Measurements from ENCODE around the gene BRF1.
A peak's percentile ranks its signal among the peaks of the same experiment; 100 is the strongest.

Gene BRF1

DNA sequence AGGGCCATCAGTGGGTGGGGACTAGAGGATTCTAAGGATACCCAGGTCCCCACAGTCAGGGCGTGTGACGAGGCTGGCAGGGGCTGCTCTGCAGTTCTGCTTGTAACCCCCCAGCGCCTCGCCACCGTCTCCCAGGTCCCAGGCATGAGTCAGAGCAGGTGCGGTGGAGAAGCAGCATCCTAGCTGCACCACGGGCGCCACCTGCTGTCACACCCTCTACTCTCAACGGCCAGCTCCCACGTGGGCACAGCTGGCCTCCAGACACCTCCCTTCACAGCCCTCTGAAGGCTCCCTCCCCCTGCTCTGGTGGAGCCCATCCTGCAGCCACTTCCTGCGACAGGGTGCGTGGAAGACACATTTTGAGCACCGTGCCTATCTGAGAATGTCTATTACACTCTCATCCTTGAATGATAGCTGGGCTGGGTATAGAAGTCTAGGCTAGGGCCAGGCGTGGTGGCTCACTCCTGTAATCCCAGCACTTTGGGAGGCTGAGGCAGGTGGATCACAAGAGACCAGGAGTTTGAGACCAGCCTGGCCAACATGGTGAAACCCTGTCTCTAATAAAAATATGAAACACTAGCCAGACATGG is 112.8 kb downstream of the BRF1 start:
- DNase-seq: peak; percentile 47

DNA sequence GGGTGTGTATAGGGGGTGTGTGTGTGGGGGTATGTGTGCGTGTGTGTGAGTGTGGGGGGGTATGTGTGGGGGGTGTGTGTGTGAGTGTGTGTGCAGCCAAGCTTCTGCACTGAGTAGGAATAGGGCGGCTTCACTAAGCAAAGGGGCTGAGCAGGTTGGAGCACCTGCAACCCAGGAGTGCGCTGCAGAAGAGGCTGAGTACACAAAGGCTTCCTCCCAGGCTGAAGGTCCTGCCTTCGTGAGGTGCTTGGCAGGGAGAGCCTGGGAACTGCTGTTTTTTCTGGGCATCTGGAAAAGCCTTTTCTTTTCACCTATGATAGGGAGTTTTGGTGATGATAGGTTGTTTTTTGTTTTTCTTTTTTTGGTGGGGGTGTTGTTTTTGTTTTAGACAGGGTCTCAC is 113.7 kb downstream of the BRF1 start:
- no peak for DNase-seq

DNA sequence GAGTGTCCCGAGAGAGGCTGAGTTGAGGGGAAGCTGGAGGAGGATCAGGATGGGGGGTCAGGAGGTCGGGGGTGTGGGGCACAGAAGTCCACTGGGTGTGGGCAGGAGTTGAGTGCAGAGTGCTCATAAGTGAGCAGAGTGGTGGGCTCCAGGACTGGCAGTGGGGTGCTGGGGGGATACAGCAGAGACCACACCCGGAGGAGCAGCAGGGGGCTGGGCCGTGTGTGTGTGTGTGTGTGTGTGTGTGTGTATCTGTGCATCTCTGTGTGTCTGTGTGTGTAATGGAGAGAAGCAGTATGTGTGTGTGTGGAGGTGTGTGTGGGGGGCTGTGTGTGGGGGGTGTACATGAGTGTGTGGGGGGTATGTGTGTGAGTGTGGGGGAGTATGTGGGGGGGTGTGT is 114.8 kb downstream of the BRF1 start:
- no peak for DNase-seq

DNA sequence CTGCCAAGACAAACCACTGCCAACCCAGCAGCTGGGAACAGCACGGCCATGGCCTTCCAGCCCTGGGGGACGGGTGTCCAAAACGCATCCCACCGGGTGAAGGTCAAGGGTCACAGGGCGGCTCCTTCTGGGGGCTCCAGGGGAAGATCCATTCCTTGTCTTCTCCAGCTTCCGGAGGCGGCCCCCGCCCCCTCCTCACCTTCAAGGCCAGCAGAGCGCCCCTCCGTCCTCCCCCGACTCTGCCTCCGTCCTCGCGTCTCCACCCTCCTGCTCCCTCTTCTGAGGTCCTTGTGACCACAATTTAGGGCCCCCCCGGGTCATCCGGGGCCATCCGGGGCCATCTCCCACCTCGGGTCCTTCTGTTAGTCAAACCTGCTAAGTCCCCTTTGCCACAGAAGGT is 115.8 kb downstream of the BRF1 start:
- DNase-seq: no peak

DNA sequence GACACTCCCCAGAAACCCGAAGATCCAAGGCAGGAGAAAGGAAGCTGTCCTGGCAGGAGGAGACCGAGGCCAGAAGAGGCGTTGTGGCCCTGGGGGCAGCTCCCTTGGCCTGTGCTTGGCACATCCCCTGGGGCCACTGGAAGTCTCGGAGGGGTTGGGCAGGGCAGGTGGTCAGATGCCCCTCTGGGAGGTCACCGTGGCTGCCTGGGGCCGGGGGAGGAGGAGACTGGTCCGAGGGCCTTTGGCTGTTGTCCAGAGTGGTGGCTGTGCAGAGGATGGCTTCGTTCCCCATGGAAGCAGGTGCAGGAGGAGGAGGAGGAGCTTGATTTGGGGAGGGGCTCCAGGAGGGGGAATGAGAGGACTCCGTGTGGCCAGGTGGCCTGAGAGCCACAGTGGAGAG is 116.3 kb downstream of the BRF1 start:
- DNase-seq: no peak

DNA sequence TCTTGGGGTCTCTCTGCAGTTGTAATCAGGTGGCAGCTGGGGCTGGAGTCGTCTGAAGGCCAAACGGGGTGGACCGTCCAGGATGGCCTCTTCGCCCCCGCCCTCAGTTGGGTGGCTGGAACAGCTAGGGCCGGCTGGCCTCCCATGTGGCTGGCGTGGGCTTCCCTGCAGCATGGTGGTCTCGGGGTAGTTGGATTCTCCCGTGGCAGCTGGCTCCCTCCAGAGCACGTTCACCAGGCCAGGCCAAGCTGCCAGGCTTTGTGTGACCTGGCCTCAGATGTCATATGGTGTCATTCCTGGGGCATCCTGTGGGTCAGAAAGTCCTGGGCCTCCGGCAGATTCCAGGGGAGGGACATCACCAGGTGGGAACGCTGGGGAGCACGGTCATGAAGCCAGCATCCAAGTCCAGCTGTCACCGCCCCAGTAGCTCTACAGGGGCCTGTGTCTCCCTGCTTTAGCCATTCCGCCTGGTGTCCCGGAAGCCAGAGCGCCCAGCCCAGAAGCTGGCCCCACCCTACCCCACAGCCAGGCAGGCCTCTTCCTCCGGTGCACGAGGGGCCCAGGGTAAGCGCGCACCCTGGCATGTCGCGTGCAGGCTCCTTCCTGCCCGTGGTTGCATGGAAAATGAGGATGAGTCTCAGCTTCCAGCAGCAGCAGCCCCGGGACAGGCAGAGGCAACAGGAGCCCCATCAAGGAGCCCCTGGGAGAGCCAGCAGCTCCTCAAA is 118.3 kb downstream of the BRF1 start:
- DNase-seq: peak; percentile 42

DNA sequence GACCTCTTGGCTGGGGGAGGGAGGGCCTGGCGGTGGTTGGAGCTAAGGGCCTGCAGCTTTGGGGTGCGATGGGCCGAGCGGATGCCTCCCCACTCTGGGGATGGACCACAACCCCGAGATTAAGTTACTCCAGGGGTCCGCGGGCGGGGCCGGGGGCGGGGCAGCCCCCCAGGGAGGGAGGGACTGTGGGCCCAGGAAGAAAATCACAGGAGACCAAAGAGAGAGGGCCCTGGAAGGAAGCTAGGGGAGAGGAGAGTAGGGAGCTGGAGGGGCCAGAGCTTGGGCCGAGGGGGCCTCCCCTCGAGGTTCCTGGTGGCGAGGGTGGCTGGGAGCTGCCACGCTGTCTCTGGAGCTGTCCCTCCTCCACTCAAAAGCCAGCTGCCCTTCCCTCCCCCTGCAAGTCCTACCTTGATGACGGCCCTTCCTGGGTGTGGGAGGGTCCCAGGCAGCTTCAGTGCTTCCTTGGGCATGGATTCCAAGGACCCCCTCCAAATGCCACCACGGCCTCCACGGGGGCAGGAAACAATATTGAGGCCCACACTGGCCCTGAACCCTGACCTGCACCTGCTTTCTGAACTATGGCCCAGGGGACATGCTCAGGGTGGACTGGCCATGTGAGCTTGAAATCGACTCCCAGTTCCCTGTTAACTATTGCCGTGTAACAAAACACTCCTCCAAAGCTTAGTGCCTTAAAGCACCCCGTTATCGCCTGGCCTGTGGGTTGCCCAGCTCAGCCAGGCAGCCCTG is 119.1 kb downstream of the BRF1 start:
- DNase-seq: no peak

DNA sequence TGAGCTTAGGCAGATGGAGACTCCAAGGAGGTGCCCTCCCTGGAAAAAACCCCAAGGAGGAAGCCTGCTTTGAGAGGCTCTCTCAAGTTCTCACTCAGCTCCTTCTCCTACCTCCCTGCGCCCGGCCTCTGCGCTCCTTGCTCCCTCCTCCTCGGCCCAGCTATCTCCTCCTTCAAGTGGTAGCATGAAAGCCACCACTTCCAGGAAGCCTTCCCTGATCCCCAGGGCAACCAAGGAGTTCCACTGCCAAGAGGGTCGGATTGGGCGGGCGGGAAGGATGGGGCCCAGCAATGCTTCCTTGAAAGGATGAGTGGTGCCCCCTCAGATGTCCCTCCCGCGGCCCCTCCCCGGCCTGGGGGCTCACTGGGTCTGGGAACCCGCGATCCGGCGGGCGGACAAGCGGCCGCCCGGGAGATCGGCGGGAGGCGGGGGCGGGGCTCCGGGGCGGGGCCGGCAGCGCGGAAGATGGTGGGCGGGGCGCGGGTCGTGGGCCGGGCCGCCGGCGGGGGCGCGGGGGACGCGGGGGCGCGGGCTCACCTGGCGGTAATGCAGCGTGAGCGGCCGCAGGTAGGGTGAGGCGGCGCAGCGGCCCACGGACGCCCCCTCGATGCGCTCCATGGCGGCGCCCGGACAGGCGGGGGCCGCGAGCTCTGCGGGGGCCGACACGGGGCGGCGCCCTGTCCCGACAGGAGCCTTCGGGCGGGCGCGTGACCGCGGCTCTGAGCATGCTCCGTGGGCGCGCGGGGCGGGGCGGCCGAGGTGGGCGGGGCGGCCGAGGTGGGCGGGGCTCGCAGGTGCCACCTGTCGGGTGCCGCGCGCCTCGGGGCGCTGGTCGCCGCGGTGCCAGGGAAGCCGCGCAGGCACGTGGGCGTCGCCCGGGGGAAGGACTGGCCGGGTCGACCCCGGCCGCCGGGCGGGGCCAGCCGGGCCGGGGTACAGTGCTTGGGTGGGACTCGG is 119.9 kb downstream of the BRF1 start, which contains the start of gene NUDT14:
Gene NUDT14 (minus strand): TSS at position 721 of the 957 bp plus-strand sequence. CDS start 103 bp downstream, at position 618.
- DNase-seq: peak; percentile 89

DNA sequence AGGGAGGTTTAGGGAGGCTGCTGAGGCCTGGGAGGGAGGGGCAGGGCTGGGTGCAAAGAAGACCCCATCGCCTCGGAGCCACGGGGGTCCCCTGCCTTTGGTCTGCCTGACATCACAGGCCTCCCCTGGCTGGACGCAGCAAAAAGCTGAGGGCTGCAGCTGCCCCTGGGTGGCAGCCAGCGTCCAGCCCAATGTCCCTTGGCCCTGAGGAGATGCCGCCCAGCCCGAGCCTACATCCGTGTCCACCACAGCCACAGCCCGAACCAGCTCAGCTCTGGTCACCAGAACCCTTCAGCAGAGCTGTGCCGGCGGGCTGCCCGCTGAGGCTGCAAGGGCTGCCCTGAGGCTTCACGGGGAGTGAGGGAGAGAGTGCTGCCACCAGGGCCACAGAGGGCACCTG is 121.6 kb downstream of the BRF1 start:
- DNase-seq: no peak

DNA sequence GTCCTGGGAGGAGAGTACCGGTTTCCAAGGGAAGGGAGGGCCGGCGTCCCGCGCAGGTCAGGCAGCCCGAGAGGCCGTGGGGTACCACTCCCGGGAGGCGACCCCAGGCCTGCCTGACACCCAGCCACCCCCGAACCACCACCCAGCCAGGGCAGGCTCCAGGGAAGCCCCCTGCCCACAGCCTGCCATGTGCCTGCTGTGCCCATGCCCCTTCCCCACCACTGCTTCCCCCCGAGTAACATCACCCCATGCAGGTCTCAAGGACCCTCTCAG is 122.0 kb downstream of the BRF1 start:
- DNase-seq: no peak

DNA sequence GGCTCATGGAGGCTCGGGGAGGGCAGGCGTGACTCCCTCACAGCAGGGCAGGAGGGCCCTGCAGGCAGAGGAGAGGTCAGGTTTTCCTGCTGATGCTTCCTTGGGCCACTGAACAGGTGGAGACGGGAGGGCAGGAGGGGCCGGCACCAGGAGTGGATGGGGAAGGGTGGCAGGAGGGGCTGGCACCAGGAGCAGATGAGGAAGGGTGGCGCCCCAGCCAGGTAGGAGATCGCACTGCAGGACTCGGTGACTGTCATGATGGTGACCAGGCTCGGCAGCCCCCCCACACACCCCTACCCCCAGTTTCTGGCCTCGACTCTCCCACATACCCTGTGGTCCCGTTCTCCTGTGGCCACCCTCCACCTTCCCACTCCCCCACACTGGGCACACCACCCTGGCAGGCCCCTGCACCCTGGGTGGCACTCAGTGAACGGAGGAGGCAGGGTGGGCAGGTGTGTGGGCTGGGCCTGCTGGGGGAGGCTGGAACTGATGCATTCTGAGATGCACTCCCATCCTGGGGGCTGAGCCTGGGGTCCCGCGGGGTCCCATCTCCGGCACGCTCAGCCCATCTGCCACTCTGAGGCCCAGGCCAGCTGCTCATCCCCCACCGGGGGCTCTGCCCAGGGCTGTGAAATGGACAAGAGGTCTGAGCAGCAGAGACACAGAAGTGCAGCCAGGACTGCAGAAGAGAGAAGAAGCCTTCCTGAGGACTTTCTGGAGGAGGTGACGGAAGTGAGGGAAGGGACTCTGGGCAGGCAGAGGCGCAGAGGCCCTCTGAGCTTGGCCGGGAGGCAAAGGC is 122.5 kb downstream of the BRF1 start:
- DNase-seq: no peak

DNA sequence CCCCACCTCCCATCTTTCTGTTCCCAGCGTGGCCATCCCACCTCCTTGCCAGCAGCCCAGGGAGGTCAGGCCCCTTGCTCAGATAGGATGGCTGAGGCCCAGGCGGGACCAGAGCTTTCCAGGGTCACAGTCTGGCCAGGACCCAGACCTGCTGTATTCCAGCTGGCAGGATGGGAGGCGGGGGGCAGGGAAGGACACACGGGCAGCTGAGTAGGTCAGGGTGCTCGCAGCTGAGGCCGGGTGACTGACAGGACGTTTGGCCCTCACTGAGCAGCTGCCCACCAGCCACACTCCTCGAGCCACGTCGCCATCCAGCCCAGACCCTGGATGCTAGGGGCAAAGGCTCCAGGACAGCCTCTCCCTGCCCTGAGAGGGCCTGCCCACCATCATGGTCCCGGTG is 123.7 kb downstream of the BRF1 start:
- DNase-seq: no peak

DNA sequence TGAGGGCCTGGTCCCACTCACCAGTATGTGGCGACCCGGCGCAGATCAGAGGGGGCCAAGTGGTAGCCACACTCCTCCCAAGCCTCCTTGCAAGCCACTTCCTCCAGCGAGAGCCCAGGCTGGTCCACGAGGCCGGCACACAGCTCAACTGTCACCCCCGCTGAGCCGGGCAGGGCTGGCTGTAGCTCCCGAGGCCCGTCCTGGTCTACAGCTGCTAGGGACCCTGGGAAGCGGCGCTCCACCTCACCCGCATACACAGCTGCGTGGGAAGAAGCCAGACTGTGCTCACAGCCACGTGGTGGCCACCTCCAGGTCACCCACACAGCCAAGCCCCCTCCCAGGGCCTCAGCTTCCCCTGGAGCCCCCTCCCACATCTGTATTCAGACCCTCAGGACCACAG is 124.3 kb downstream of the BRF1 start:
- DNase-seq: no peak

DNA sequence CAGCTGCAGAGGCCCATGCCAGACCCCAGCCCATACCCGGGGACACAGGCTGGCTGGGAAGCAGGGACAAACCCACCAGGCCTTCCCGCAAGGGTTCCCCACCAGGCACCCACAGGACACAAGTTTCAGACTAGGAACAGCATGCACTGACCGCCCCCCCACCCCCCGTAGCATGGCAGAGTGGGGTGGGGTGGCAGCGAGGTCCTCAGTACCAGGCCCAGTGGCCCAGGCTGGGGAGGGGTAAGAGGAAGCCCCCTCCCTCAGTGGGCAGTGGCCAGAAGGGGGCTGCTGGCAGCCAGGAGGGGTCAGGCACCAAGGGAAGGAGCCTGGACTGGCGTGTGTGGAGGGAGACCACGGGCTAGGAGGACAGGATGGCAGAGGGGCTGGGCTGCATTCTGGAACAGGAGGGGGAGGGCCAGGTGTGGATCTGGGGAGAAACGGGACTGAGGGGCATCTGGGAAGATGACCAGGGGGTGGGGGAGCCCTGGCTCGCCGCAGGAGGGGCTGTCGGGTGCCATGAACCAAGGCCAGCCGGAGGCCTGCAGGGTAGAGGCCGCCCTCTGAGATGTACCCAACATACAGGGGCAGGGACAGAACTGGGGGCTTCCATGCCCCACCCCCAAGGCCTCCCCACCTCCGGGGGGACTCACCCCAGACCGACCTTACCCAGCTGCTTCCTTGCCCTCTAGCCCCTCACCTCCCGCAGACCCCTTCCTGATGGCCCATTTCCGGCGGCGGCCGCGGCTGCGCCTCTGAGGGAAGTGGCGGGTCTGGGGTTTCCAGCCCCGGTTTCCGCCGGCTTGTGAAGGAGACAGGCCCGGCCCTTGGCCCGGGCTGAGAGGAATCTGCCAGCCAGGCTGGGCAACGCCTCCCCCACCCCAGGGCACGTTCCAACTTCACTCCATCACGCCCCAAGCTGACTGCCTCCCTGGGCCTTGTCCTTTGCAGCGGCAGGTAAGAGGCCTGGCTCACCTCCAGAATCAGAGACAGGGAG is 126.6 kb downstream of the BRF1 start:
- peak; percentile 58 for DNase-seq

DNA sequence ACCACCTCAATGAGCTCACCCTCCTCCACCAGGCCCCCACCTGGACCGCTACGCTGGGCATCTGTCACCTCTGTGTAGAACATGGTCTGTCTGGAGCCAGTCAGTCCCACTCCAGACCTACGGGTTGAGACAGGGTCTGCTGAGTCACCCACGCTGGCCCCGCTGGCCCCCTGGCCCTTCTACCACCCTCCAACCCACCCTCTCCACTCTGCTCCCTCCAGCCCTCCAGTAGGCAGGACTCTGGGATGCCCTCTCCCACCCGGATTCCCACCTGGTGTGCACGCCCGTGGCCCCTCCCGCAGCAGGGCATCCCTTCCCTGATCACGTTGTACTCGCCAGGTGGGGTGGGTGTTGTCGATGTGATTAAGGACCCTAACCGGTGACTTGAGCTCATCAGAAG is 127.7 kb downstream of the BRF1 start:
- DNase-seq: no peak

DNA sequence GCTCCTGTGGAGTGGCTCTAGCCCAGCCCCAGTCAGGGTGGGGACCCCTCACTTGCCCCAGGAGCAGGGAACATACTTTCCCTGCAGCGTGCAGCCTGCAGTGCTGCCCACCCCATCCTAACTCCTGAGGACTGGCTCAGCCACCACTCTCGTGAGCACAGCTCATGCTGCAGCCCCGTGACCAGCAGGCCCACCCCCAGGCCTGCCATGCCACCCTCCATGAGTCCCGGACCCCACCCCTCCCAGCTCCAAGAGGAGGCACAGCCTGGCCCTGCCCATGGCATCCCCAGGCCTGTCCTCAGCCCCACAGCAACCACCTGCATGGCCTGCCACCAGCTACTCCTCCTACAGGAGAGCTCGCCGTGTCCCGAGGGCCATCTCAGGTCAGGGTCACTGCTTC is 128.3 kb downstream of the BRF1 start:
- no peak for DNase-seq

DNA sequence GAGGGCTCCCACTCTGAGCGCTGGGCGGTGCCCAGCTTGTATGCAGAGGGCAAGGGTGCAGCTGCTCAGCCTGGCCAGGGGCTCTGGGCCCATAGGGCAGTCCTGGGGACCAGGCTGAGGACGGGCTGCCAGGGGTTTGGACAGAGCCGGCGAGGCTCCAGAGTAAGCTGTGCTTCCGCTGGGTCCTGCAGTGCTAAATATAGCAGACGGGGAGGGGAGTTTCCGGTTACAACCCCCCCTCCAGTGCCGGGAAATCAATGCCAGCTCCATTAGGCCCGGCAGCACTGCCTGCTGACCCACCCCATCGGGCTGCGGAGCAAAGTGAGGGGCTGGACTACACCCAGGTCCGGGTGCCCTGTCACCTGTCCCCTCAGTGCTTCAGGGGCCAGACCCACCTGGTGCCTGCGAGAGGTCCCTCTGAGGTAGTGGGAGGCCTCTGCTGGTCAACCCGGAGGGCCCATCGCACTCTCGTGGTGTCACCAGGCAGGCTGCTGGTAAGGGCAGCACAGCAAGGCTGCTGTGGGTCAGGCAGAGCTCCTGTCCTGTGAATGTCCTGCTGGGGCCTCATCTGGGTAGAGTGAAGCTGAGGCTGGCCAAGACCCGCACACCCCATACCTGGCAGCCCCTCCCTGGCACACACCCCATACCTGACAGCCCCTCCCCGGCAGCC is 129.7 kb downstream of the BRF1 start:
- no peak for DNase-seq

DNA sequence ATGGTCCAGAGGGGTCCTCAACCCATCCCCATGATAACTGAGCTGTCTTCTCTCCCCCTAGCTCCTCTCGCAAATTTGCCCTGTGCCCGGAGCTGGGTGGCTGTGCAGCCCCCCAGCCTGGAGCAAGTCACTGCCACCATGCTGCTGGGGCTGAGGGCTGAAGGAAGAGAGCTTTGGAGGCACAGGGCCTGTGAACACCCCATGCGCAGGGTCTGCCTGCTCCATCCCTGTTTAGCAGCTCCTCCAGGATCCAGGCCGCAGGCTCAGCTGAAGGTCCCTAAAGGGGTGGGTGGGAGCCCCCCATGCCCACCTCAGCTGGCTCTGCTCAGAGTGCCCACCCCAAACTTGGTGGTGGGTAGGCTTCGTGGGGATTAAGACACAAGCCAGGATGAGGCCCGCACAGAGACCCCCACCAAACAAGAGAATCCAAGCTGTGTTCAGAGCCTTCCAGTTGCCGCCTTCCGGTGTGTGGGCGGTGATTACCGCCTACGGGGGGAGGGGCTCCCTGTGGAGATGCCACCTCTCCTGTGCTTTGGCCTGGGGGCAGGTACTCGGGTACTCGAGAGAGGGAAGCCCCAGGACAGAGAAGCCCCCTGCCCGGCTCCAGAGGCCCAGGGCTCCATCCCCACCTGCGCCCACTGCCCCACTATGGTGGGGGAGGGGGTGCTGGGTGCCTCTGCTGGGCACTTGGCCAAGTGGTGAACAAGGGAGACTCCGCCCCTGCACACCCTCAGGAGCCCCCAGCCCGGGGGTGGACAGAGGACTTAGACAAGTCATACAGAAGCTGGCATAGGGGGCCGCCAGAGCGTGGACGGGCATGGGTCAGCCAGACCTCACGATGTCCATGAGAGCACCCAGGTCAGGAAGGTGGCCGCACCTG is 130.8 kb downstream of the BRF1 start:
- DNase-seq: peak; percentile 53

DNA sequence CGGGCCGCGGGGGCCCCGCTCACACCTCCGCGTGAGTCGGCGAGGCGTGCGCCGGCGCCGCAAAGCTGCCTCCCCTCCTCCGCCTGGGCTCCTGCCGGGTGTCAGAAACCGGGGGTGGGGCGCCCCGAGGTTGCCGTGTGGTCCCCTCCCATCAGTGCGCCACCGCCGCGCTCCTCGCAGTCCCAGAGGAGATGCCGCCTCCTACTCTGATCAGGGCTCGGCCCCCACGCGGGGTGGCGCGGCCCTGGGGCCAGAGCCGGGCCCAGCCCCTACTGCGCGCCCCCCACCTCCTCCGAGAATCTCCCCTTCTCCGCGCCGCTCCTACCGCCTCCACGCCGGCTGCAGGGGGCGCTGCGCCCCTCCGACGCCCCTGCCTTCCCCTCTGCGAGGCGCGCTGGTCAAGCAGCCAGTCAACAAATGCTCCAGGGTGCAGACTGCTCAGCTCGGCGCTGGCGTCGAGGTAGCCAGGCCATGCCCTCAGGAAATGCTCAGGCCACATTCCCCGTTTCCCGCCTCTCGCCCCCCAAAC is 131.8 kb downstream of the BRF1 start:
- DNase-seq: peak; percentile 54
